Suprapubic skin (tissue), 4 donors: Measurements from ENCODE around the gene CUBN. TPM values are rescaled to one million over a fixed set of nuclear protein-coding genes. Genes with fewer than 3 reads are reported as not detected.

ENCODE experiments used
- DNase-seq, 2 donors: peaks; one replicate each; pipeline ENCODE4 v3.0.0-alpha.2; 2019; ENCODE audit warnings: low spot score in 2 of 2
- H3K27ac ChIP-seq: fragments of 200-600 bp; sonication (generic); one replicate; pipeline ENCODE4 v1.5.1; 2019
- H3K27me3 ChIP-seq: fragments of 200-600 bp; sonication (generic); one replicate; pipeline ENCODE4 v1.5.1; 2019
- H3K36me3 ChIP-seq: fragments of 200-600 bp; sonication (generic); one replicate; pipeline ENCODE4 v1.5.1; 2019
- H3K4me1 ChIP-seq: fragments of 200-600 bp; sonication (generic); one replicate; pipeline ENCODE4 v1.5.1; 2019
- H3K4me3 ChIP-seq: fragments of 200-600 bp; sonication (generic); one replicate; pipeline ENCODE4 v1.5.1; 2019; ENCODE audit warnings: mild to moderate bottlenecking
- H3K9me3 ChIP-seq: fragments of 200-600 bp; sonication (generic); one replicate; pipeline ENCODE4 v1.5.1; 2019
- CTCF ChIP-seq, 2 donors: fragments of 200-600 bp in 1 of 2; fragments of 450-650 bp in 1 of 2; sonication (generic) in 1 of 2; IDR thresholded peaks; one replicate each; pipeline ENCODE4 v1.5.1; 2016 to 2019; ENCODE audit warnings: antibody characterized with exemption in 2 of 2, mild to moderate bottlenecking in 1 of 2, moderate library complexity in 1 of 2
- EP300 ChIP-seq: sonication (generic); formaldehyde crosslinking; IDR thresholded peaks from one replicate; pipeline ENCODE4 v1.6.1; 2017; ENCODE audit warnings: antibody characterized with exemption
- POLR2A ChIP-seq, 2 donors: fragments of 450-650 bp; IDR thresholded peaks; one replicate each; pipeline ENCODE4 v1.6.1; 2017; ENCODE audit warnings: antibody characterized with exemption in 2 of 2, mild to moderate bottlenecking in 2 of 2, moderate library complexity in 2 of 2
- POLR2AphosphoS5 ChIP-seq, 3 donors: sonication (generic); formaldehyde crosslinking; IDR thresholded peaks; one replicate each; pipeline ENCODE4 v1.6.1; 2017; ENCODE audit warnings: antibody characterized with exemption in 3 of 3
- WGBS: methylation state at CpG from one replicate; pipeline ENCODE4 v1.1.5; 2018; 5-methylcytosine and 5-hydroxymethylcytosine counted together
- total RNA-seq, 4 donors: library from RNA; depleted of rRNA; stranded (reverse); fragments of >200 nt; gene quantifications; one replicate each; pipeline ENCODE4 v1.1.0, GENCODE V29; 2016

CUBN gene
- total RNA-seq, 4 donors from 2014 or later, result 1.1 to 8.4 (median 1.2) TPM

- H3K36me3 ChIP-seq, result no peaks in the 10 kb centered on the region
Observed at GRCh38 chr10:17059197-17059688, 70.4 kb downstream of the CUBN start.

GRCh38 chr10:17058093-17058492 is 71.5 kb downstream of the CUBN start:
- Histone ChIP-seq H3K27ac (no peak overlapping the region), H3K27me3 (no peaks in the 10 kb centered on the region), H3K9me3 (no peaks in the 10 kb centered on the region), H3K4me3 (no peak overlapping the region), H3K36me3 (no peaks in the 10 kb centered on the region), H3K4me1 (peaks cover 23% of the 10 kb centered on the region)
- WGBS, result 86% methylated on average over 3 of the region's 3 CpGs
- TF ChIP-seq CTCF (IDR thresholded peaks at IDR 0.05) (no peak), POLR2A (IDR thresholded peaks at IDR 0.05) (no peak), EP300 (no peak), POLR2AphosphoS5 (IDR thresholded peaks at IDR 0.05) (no peak)
- DNase-seq, result no peak

More at GRCh38 chr10:17059197-17059688, 70.4 kb downstream of the CUBN start:
- H3K27me3 ChIP-seq, result no peaks in the 10 kb centered on the region
- H3K27ac ChIP-seq, result no peak overlapping the region
- no peaks in the 10 kb centered on the region for H3K9me3 ChIP-seq
- DNase-seq, result no peak
- H3K4me3 ChIP-seq, result no peak overlapping the region
- peaks cover 23% of the 10 kb centered on the region for H3K4me1 ChIP-seq
- TF ChIP-seq POLR2A (IDR thresholded peaks at IDR 0.05) (no peak), POLR2AphosphoS5 (IDR thresholded peaks at IDR 0.05) (no peak), CTCF (IDR thresholded peaks at IDR 0.05) (no peak), EP300 (no peak)

- no peaks in the 10 kb centered on the region for H3K27me3 ChIP-seq
- TF ChIP-seq POLR2A (IDR thresholded peaks at IDR 0.05), result no peak
- no peak for TF ChIP-seq EP300
- peak in 1 of 3 donors; percentile 10 for TF ChIP-seq POLR2AphosphoS5 (IDR thresholded peaks at IDR 0.05)
- H3K4me3 ChIP-seq, result no peak overlapping the region
- peaks cover 12% of the 10 kb centered on the region for H3K4me1 ChIP-seq
- DNase-seq, result peak in 1 of 2 donors; percentile 75
- no peaks in the 10 kb centered on the region for H3K36me3 ChIP-seq
- H3K27ac ChIP-seq, result peak overlapping the region; percentile 25
- H3K9me3 ChIP-seq, result no peaks in the 10 kb centered on the region
- 57% methylated on average over 6 of the region's 6 CpGs for WGBS
Observed at GRCh38 chr10:17056781-17057428, 72.7 kb downstream of the CUBN start.

GRCh38 chr10:17053513-17053912 is 76.1 kb downstream of the CUBN start:
- no peak for DNase-seq
- no peaks in the 10 kb centered on the region for H3K9me3 ChIP-seq
- H3K36me3 ChIP-seq, result no peaks in the 10 kb centered on the region
- TF ChIP-seq POLR2AphosphoS5 (IDR thresholded peaks at IDR 0.05) (no peak), EP300 (no peak), CTCF (IDR thresholded peaks at IDR 0.05) (no peak), POLR2A (IDR thresholded peaks at IDR 0.05) (no peak)
- no peaks in the 10 kb centered on the region for H3K27me3 ChIP-seq
- H3K27ac ChIP-seq, result no peak overlapping the region
- no peak overlapping the region for H3K4me3 ChIP-seq
- peaks cover 7% of the 10 kb centered on the region for H3K4me1 ChIP-seq
- WGBS, result 89% methylated on average over 3 of the region's 3 CpGs

- no peaks in the 10 kb centered on the region for H3K9me3 ChIP-seq
- H3K27me3 ChIP-seq, result no peaks in the 10 kb centered on the region
- TF ChIP-seq POLR2A (IDR thresholded peaks at IDR 0.05) (no peak), CTCF (IDR thresholded peaks at IDR 0.05) (no peak), POLR2AphosphoS5 (IDR thresholded peaks at IDR 0.05) (no peak), EP300 (no peak)
- H3K27ac ChIP-seq, result no peak overlapping the region
- H3K4me3 ChIP-seq, result no peak overlapping the region
- H3K4me1 ChIP-seq, result peaks cover 7% of the 10 kb centered on the region
- no peak for DNase-seq
- H3K36me3 ChIP-seq, result no peaks in the 10 kb centered on the region
Observed at GRCh38 chr10:17053061-17053460, 76.5 kb downstream of the CUBN start.
